ENCODE data around the gene ORMDL3. TPM values are rescaled to one million over a fixed set of nuclear protein-coding genes. Genes with fewer than 3 reads are reported as not detected.
A peak's percentile ranks its signal among the peaks of the same experiment; 100 is the strongest.

ORMDL3 gene, protein sequence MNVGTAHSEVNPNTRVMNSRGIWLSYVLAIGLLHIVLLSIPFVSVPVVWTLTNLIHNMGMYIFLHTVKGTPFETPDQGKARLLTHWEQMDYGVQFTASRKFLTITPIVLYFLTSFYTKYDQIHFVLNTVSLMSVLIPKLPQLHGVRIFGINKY
- 26.6 and 30.7 TPM in 2 replicates for total RNA-seq

DNA sequence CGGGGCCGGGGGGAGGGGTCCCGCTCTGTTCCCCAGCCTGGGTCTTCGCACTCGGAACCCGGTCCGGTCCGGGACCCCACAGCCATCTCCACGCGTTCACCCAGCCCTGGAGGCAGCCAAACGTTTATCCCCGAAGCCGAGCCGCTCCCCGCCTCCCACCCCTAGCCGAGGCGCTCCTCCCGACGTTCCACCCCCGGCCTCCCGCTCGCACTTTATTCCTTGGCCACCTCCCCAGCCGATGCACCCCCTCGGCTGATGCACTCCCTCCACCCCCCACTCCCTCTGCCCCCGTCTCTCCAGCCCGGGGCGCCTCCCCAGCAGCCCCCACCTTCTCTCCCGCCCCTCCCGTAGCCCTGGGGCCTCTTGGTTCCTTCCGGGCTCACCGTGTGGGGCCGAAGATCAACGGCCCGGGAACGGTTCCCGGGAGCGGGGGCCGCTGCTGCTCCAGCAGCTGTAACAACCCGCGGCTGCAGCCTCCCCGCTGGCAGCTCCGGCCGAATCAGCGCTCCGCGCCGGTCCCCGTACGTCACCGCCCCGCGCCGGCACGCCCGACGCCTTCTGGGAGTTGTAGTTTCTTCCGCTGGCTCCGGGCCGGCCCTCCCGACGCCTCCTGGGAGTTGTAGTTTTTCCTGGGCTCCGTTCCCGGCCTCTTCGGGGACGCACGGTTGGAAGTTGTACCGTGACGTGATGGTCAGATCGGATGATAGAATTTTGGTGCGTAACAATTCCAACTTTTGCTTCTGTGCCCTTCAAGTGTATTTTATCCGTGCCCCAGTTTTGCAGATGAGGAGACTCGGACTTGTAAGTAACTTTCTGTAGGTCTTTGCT lies at the start of gene ORMDL3, which contains the start of gene LRRC3C:
Gene ORMDL3 (minus strand): TSS at position 501 of the 828 bp plus-strand sequence. CDS start 3,398 bp downstream, outside the sequence.
Gene LRRC3C (plus strand): TSS at position 632 of the 828 bp plus-strand sequence. CDS start 13,792 bp downstream, outside the sequence.
- peak within 1 kb of the TSS; percentile 94 for H3K4me3 ChIP-seq (ENCODE audit: low read depth, low read length)
- DNase-seq (ENCODE audit: low read depth) = peak; percentile 73
- FAIRE-seq = peak; percentile 13
- TF ChIP-seq, protein P1, sequence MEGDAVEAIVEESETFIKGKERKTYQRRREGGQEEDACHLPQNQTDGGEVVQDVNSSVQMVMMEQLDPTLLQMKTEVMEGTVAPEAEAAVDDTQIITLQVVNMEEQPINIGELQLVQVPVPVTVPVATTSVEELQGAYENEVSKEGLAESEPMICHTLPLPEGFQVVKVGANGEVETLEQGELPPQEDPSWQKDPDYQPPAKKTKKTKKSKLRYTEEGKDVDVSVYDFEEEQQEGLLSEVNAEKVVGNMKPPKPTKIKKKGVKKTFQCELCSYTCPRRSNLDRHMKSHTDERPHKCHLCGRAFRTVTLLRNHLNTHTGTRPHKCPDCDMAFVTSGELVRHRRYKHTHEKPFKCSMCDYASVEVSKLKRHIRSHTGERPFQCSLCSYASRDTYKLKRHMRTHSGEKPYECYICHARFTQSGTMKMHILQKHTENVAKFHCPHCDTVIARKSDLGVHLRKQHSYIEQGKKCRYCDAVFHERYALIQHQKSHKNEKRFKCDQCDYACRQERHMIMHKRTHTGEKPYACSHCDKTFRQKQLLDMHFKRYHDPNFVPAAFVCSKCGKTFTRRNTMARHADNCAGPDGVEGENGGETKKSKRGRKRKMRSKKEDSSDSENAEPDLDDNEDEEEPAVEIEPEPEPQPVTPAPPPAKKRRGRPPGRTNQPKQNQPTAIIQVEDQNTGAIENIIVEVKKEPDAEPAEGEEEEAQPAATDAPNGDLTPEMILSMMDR (IDR thresholded peaks at IDR 0.05; ENCODE audit: insufficient read depth, low read length, severe bottlenecking) = no peak
- H3K27me3 ChIP-seq (ENCODE audit: control insufficient read depth, insufficient read depth, low read length) = no peaks in the 10 kb centered on the region
- H3K36me3 ChIP-seq (ENCODE audit: control insufficient read depth, insufficient read depth, low read length) = peaks cover 15% of the 10 kb centered on the region

GRCh38 chr17:39975801-39976200 lies 48.4 kb upstream of the ORMDL3 start:
- TF ChIP-seq, protein P1 (IDR thresholded peaks at IDR 0.05; ENCODE audit: insufficient read depth, low read length, severe bottlenecking) = no peak
- Histone ChIP-seq H3K27me3 (ENCODE audit: control insufficient read depth, insufficient read depth, low read length) (peaks cover 2% of the 10 kb centered on the region), H3K4me3 (ENCODE audit: low read depth, low read length) (no peak overlapping the region), H3K36me3 (ENCODE audit: control insufficient read depth, insufficient read depth, low read length) (no peaks in the 10 kb centered on the region)
- FAIRE-seq (no peak), DNase-seq (ENCODE audit: low read depth) (no peak)

DNA sequence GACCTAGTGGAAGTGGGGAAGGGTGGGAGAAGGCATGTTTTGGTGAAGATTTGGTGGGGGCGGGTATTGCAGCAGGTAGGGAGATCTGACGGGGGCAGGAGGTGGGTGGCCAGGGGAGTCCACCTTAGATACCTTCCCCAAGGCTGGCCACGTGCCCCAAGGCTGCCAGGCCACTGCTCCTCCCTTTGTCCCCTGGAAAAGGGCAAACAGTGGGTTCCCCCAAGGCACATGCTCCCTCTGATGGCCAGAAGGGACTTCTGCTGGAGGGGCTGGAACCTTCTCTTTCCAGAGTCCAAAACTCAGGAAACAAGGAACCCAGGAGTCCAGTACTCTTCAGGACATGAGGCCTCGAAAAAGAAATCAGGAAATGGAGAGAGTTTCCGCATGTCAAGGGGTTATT lies 47.0 kb upstream of the ORMDL3 start:
- H3K27me3 ChIP-seq (ENCODE audit: control insufficient read depth, insufficient read depth, low read length) = peaks cover 2% of the 10 kb centered on the region
- no peak overlapping the region for H3K4me3 ChIP-seq (ENCODE audit: low read depth, low read length)
- FAIRE-seq = no peak
- TF ChIP-seq, protein P1 (IDR thresholded peaks at IDR 0.05; ENCODE audit: insufficient read depth, low read length, severe bottlenecking) = no peak
- H3K36me3 ChIP-seq (ENCODE audit: control insufficient read depth, insufficient read depth, low read length) = no peaks in the 10 kb centered on the region
- DNase-seq (ENCODE audit: low read depth) = no peak

DNA sequence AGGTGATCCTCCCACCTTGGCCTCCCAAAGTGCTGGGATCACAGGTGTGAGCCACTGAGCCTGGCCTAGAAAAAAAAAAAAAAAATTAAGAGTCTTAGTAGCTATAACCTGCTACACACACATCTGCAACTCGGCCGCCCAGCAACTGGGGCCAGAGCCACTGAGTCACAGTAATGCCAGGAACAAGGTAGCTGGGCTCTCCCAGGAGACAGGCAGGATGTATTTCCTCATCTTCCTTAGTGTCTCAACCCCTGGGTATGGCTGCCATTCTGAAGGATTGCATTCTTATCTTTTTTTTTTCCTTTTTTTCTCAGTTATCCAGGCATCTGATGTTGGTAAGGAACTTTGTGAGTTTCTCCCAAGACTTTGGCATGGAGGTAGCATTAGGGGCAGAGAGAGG lies 46.1 kb upstream of the ORMDL3 start:
- Histone ChIP-seq H3K4me3 (ENCODE audit: low read depth, low read length) (no peak overlapping the region), H3K36me3 (ENCODE audit: control insufficient read depth, insufficient read depth, low read length) (no peaks in the 10 kb centered on the region), H3K27me3 (ENCODE audit: control insufficient read depth, insufficient read depth, low read length) (peaks cover 2% of the 10 kb centered on the region)
- FAIRE-seq = no peak
- DNase-seq (ENCODE audit: low read depth) = peak; percentile 71
- TF ChIP-seq, protein P1 (IDR thresholded peaks at IDR 0.05; ENCODE audit: insufficient read depth, low read length, severe bottlenecking) = no peak

- DNase-seq (ENCODE audit: low read depth) (no peak), FAIRE-seq (no peak)
- H3K27me3 ChIP-seq (ENCODE audit: control insufficient read depth, insufficient read depth, low read length) = peaks cover 2% of the 10 kb centered on the region
- no peaks in the 10 kb centered on the region for H3K36me3 ChIP-seq (ENCODE audit: control insufficient read depth, insufficient read depth, low read length)
- TF ChIP-seq, protein P1 (IDR thresholded peaks at IDR 0.05; ENCODE audit: insufficient read depth, low read length, severe bottlenecking) = no peak
- H3K4me3 ChIP-seq (ENCODE audit: low read depth, low read length) = no peak overlapping the region
These were observed 44.9 kb upstream of the ORMDL3 start for GRCh38 chr17:39972271-39972670.
